GM18861 (cell line): Measurements from ENCODE around the gene ERC1.

Experiments
- ATAC-seq: cut with Tn5 transposase; IDR thresholded peaks from one replicate; pipeline ENCODE4 v1.9.1; 2021; ENCODE audit not compliant: unreplicated experiment

Gene ERC1

DNA sequence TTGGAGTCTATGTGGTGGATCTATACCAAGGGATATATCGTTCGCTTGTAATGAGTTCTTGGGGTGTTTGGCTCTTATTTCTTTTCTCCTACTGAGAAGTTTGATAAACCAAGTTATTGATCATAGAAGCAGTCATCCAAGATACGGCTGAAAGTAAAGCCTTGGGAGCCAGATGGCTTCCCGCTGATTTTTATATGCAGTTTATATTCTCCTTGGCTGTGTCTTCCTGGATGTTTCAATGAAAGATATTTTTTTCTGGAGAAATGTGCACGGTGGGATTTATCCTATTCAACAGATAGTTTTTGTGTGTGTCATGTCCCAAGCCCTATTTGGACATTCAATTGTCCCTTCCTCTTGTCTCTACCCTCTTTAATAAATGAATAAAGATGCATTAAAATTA, 289.0 kb downstream of the ERC1 start:
- no peak for ATAC-seq

DNA sequence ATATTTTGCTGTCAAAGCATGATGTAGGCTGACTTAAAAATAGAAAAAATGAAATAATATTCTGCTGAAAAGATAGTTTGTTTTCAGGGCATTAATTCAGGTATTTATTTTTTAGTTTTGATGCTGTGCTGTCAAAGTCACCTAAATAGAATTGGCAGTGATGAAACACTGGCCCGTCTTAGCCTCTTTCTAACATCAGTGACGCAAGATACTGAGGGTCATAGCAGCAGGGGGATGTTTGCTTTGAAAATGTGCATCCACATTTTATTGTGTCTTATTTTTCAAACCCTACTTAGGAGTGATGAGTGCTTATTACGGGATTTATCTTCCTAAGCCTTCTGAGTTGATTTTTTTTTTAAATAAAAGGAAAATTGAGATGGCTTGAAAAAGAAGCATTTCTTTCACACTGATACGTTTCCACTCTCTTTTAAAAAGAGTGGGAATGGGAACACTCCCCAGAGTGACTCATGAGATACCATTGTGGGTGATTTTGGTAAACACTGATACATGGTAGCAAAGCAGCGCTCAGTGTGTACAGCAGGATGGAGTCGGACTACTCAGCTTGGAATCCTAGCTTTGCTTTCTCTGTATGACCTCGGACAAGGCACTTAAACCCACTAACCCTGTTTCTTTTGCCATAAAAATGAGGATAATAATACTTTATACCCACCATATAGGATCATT, 290.8 kb downstream of the ERC1 start:
- no peak for ATAC-seq

DNA sequence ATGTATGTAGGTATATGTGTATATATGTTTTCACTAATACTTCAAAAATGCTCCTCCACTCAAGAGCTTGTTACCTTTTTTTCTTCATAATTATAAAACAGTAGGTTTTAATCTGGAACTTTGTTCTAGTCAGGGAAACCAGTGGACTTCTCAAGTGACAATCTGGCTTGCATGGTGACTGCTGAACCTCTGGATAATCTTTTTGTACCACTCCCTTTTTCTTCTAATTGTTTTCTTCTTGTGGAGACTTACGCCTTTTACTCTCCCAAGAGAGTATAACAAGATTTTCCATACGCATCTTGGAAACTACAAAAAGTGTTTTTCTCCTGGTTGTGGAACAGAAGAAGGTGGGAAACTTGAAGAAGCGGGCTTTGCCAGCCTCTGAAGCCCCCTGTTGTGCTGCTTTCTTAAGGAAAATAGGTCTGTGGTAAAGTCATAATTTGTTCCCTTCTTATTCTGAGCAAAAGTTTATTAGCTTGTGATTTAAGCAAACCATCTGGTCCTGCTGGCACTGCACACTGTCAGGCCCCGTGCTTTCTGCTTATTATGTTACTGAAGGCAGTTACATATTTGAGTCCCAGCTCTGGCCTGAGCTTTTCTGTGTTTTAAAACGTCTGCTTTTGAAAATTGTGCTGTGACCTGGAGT, 291.8 kb downstream of the ERC1 start:
- ATAC-seq, result no peak

DNA sequence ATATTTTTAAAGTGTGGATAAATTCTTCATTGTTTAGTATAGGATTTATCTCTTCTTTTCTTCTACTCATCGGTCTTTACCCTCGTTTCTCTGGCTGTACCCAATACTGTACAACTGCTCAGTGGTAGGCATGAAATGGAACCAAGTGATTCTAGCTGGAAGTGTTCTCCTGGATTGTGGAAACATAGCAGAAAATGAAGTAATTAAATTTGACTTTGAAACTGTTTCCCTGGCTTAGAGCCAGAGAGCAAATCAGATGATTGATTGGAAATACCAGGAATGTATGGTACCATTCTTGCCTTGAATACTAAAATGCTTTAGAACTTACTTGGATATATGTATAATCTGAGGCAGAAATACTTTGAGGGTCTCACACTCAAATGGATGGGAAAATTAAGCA, 292.3 kb downstream of the ERC1 start:
- no peak for ATAC-seq

DNA sequence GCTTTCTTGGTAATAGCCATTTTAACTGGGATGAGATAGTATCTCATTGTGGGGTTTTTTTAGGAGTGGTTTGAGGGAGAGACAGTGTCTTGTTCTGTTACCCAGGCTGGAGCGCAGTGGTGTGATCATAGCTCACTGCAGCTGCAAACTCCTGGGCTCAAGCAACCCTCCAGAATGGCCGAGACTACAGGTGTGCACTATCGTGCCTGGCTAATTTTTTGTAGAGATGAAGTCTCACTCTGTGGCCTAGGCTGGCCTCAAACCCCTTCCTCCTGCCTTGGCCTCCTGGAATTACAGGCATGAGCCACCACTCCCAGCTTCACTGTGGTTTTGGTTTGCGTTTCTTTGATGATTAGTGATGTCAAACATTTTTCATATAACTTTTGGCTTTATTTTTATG, 293.6 kb downstream of the ERC1 start:
- ATAC-seq, result no peak

DNA sequence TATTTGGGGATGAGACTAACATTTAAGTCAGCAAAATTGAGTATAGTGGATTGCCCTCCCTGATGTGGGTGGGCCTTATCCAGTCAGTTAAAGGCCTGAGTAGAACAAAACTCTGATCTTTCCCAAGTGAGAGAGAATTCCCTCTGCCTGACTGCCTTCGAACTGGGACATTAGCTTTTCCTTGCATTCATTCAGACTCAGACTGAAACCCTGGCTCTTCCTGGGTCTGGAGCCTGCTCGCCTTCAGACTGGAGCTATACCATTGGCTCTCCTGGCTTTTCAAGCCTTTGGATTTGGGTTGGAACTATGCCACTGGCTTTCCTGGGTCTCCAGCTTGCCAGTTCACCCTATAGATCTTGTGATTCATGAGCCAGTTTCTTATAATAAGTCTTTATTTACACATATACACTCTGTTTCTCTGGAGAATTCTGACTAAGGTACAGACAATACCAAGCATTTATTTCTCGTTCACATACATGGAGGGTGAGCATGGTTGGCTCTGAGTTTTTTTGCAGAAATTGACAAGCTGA, 296.5 kb downstream of the ERC1 start:
- no peak for ATAC-seq

DNA sequence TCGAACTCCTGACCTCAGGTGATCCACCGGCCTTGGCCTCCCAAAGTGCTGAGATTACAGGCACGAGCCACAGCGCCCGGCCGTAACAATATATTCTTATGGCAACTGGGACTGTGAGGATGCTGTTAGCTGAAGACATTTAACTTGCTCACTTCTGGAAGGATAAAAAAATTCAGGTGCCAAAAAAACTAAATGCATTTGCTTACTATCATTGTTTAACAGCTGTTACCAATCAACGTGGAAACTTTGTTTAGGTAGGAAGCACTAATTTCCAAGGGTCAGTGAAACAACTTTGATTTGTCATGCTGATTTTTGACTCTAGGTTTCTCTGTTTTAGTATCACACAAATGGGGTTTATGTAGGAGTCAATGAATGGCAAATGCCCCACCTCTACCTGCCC, 297.3 kb downstream of the ERC1 start:
- no peak for ATAC-seq

DNA sequence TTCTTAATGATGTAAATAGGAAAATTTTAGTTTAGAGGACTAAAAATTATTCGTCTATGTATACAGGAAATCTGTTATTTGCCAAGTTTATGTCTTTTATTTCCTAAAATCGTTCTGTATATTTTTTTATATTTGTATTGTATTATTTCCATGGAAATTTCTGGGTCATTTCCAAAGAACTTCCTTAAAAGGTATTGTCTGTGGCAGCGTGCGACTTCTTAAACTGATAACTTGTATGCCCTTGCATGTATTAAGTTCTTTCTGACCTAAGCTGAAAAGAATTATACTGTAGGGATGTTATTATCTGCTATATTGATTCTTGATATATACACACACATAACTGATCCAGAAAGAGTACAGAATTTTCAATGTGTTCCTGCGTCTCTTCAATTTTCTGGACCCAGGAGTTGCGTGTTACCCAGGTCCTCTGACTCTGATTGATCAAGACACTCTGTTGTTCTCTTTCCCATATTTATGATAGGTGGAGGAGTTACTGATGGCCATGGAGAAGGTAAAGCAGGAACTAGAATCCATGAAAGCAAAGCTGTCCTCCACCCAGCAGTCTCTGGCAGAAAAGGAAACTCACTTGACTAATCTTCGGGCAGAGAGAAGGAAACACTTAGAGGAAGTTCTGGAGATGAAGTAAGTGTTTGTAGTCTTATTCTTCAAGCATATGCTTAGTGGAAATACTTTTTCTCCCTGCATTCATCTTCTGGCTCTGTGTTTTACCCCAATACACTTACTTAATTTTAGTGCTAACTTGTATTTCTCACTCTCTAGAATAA, 298.5 kb downstream of the ERC1 start:
- ATAC-seq, result no peak

DNA sequence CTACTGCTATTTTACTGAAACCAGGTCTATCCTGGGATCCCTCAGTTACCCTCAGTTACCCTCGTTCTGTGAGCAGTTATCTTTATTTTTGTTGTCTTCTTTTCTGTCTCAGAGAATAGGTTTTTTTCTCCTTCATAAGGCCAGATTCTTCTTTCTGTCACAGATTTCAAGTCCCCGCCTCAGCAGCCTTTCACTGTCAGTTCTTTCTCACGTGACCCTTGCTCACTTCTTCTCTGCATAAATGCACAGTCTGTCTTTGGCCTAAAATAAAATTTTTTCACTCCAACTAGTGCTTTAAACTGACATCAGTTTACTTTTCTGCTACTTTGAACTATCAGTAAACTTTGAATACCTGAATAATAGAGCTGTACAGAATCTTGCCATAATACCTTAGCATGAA, 299.7 kb downstream of the ERC1 start:
- no peak for ATAC-seq

DNA sequence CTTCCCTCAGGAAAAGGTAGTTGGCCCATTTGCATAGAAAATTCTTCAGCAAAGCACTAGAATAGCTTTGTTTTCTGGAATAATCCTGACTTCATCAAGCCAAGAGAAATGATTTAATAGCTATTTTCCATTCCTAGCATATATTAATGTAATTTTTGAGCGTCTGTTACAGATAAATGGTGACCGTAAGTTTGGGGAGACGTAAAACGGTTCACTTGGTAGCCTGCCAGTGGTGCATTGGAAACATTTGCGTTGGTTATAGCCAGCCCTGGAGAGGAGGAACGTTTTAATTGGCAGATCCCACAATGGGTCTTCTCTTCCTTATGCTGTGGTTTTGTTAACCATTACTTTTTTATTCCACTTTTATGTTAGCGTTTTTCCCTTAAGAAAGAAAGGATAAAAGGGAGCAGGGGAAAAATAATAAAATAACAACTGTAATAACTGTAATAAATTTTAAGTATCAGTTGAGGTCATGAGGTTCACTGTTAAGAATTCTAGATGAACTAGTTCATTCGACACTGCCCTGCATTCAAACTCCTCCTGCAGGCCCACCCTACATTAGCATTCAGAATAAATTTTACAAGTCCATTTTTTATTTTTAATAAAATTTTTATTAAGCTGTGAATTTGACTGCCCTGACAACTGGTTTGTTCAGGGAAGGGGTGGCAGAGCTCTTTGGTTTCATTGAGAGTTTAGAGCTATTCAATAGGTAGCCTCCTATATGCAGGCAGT, 300.7 kb downstream of the ERC1 start:
- ATAC-seq, result no peak

DNA sequence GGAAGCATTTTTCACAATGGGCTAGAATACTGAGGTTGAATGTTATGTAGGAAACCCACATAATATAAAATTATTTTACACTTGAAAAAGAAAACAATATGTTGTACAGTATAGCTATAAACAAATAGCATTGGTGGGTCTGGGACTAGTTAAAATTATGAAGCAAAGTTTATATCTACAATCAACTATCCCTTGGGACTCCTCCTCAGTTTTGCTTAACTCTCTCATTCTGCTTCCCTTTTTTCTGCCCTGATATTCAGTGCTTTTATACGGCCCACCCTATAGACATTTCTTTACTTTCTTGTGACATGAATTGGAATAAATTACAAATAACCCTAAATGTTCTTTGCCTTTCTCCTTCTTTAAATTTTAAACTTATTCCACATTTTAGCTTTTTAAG, 302.9 kb downstream of the ERC1 start:
- ATAC-seq, result no peak

DNA sequence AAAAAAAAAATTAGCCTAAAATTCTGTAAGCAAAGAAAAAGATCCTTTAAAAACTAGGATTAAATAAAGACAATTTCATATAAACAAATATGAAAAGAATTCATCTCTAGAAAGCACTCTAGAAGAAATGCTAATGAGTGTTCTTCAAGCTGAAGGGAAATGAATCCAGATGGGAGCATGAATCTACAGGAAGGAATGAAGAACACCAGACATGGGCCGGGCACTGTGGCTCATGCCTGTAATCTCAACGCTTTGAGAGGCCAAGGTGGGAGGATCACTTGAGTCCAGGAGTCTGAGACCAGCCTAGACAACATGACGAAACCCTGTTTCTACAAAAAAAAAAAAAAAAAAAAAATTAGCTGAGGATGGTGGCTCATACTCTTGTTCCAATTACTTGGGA, 306.2 kb downstream of the ERC1 start:
- no peak for ATAC-seq

DNA sequence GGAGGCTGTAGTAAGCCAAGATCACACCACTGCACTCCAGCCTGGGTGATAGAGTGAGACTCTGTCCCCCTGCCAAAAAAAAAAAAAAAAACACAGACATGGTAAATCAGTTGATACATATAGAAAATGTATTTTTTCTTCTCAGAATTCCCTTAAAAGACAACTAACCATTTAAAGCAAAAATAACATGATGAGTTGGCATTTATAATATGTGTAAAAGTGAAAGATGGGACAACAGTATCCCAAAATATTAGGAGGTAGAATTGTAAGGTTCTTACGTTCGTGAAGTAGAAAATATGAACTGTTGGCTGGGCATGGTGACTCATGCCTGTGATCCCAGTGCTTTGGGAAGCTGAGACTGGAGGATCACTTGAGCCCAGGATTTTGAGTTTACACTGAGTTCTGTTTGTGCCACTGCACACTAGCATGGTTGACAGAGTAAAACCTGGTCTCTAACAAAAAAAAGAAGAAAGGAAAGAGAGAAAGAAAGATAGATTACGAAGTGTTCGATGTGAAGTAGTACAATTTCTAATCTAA, 306.7 kb downstream of the ERC1 start:
- no peak for ATAC-seq

DNA sequence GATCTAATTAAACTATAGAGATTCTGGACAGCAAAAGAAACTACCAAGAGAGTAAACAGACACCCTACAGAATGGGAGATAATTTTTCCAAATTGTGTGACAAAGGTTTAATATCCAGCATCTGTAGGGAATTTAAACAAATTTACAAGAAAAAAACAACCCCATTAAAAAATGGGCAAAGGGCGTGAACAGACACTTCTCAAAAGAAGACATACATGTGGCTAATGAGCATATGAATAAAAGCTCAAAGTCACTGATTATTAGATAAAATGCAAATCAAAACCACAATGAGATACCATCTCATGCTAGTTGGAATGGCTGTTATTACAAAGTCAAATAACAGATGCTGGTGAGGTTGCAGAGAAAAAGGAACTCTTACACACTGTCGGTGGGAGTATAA, 309.4 kb downstream of the ERC1 start:
- no peak for ATAC-seq

DNA sequence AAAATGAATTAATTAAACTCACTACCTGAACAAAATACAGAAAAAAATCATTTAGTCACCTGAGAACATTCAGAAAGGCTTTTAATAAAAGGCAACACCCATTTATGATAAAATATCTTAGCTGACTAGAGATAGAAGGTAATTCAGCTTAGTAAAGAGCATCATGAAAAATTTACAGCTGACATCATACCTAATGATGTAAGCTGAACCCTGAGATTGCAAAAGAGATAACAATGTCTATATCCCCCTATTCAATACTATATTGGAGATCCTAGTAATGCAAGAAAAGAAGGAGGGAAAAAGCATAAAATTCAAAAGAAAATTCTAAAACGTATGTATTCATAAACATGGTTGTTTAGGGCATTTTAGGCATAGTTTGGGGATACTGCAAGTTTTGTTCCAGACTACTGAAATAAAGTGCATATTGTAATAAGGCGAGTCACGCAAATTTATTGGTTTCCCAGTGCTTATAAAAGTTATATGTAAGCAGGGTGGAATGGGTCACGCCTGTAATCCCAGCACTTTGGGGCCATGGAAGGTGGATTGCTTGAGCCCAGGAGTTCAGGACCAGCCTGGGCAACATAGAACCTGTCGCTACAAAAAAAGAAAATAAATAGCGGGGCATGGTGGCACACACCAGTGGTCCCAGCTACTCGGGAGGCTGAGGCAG, 311.3 kb downstream of the ERC1 start:
- no peak for ATAC-seq

DNA sequence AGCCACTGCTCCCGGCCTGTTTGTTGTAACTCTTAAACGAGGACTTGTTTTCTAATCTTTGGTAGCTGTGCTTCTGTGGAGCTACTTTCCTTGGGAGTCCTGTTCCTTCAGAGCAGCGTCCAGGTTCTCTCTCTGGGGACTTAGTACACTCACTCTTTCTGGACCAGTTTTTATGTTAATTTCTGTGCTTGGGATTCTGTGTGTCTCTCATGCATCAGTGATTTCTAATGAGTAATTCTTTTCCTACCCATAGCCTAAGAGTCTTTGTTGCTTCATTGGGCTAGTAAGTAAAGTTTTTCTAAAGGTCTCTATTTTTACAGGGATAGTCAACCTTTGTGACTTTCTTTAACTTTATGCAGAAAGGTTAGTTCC, 314.0 kb downstream of the ERC1 start:
- no peak for ATAC-seq

DNA sequence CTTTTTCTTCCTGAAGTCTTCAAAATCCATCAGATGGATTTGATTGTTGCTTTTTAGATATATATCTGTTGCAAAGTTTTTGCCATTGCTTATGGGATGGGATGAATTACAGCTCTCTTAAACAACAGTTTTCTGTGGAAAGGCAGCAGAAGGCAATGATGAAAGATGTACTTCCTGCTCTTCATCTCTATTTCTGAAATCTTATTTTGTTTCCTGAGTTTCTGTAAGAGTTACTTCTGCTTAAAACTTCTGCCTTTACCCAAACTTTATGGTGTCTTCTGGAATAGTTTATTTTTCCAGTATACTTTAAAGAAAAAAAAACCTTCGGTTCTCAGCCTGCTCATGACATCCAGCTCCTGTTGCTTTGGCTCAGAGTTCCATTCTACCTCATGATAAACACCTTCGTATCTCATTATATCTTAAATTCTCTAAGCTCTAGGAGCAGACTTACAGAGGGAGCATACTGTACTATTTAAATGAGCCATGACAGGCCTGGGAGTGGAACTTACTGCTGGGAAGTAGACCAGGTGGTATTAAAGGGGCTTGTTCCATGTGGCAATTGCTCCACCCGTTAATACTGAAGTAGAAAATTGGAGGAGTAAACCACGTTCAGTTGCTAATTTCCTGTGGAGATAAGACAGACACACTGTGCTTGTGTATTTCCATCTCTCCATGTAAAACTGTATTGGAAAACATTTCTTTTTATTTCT, 314.9 kb downstream of the ERC1 start:
- no peak for ATAC-seq

DNA sequence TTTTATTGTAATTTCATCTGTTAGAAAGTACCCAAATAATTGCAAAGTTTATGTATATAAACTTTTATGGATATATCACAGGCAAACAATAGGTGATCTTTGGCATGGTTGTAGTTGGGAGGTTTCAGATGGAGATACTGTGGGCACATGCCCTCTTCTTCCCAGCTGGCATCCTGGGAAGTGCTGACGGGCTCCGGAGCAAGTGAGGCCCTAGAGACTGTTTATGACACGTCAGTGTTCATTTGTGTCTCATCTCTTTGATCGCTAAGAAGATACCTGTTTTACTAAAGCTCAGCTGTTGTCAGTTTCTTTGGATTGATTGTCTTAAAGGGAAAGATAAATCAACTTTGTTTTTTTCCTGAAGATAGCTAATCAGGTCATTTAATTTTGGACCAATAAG, 315.8 kb downstream of the ERC1 start:
- ATAC-seq, result no peak

DNA sequence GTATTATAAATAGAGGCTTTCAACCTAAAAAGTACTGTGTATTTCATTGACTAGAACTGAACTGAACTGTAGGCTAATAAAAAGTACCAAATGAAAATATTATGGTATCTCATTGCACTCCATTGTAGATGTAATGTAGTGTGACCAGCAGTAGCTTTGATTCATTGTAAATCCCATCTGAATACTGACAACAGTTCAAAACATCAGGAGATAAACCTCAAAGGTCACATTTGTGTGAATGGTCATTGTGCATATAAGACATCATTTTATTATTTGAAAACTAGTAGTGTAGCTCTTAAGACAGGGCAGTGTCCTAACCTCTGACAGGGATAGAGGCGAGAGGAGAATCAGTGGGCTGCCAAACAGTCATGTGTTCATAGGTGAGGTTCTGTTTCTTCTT, 316.8 kb downstream of the ERC1 start:
- no peak for ATAC-seq

DNA sequence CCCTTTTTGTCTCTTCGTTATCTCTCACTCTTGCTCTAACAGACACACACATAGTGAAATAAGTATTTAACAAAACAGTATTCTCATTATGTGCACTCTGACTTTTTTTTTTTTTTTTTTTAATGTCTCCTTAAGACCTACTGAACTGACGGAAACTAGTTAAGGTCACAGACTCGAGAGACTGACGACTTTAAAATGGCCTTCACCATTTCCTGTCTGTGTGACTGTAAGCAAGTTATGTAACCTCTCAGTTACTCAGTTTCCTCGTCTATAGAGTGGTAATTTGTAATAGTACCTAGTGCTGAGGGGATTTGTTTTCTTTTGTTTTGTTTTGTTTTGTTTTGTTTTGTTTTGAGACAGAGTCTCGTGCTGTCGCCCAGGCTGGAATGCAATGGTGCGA, 318.6 kb downstream of the ERC1 start:
- ATAC-seq, result no peak
